H1 (cell line): ENCODE data around the gene SERPINE2. TPM values are rescaled to one million over a fixed set of nuclear protein-coding genes. Genes with fewer than 3 reads are reported as not detected.

Experiments
- CHD2 ChIP-seq: IDR thresholded peaks from 2 replicates; pipeline ENCODE4 v1.6.1; 2012; ENCODE audit warnings: low read length, improper control_type of control experiment
- KDM5A ChIP-seq: fragments of 200-600 bp; IDR thresholded peaks from 2 replicates; pipeline ENCODE4 v1.7.1; 2012; ENCODE audit warnings: mild to moderate bottlenecking, low read length, inconsistent platforms, mixed read lengths
- TBP ChIP-seq: IDR thresholded peaks from 2 replicates; pipeline ENCODE4 v1.6.1; 2011; ENCODE audit warnings: low read depth, low read length, improper control_type of control experiment
- YY1 ChIP-seq: IDR thresholded peaks from 2 replicates; pipeline ENCODE4 v1.6.1; 2011; ENCODE audit warnings: low read depth, mild to moderate bottlenecking, low read length
- polyA plus RNA-seq, 7 experiments: library from polyadenylated mRNA; depleted of rRNA in 3 of 7; stranded (reverse) in 5 of 7; unstranded in 2 of 7; fragments of >200 nt in 5 of 7; fragments of 200-250 nt in 2 of 7; gene quantifications; 1 replicate in 5 of 7; 2 replicates in 1 of 7; 4 replicates in 1 of 7; pipeline versions ENCODE4 v1.2.1 to v1.2.3, GENCODE V29; 2011 to 2013; ENCODE audit warnings: missing spikeins in 2 of 7, mixed read lengths in 2 of 7
- total RNA-seq: library from RNA; stranded (reverse); fragmentation: NEBNext Ultra II Directional; extraction: Animal tissue kit (Norgen Biotek cat#: 25700); gene quantifications from 2 replicates; pipeline ENCODE4 v1.2.1, GENCODE V29; 2021
- TF ChIP-seq, protein P1 (sequence below): fragments of 300-600 bp; sonication (generic); IDR thresholded peaks from 2 replicates; pipeline ENCODE4 v1.7.1; 2012; ENCODE audit warnings: low read length, moderate library complexity, mild to moderate bottlenecking, inconsistent platforms; ENCODE audit not compliant: insufficient replicate concordance
- TF ChIP-seq, protein P2 (sequence below), 3 experiments: IDR thresholded peaks; 1 replicate in 2 of 3; 2 replicates in 1 of 3; pipeline versions ENCODE4 v1.5.1 to v1.6.1; 2011; ENCODE audit warnings: low read length in 3 of 3, mild to moderate bottlenecking in 3 of 3, inconsistent platforms in 2 of 3, low read depth in 1 of 3, moderate library complexity in 1 of 3; ENCODE audit not compliant: insufficient read depth in 1 of 3; ENCODE audit errors: control extremely low read depth in 1 of 3
- TF ChIP-seq, protein P3 (sequence below): IDR thresholded peaks from 2 replicates; pipeline ENCODE4 v1.6.1; 2012; ENCODE audit warnings: inconsistent platforms
- TF ChIP-seq, protein P4 (sequence below): IDR thresholded peaks from 2 replicates; pipeline ENCODE4 v1.6.1; 2011; ENCODE audit warnings: low read length, improper control_type of control experiment

The SERPINE2 gene
- total and polyA plus RNA-seq, 2 of the 8 experiments (the other 6 are each of a cell fraction or from before 2014, with no cell fraction given): 26.2 to 76.0 TPM

DNA sequence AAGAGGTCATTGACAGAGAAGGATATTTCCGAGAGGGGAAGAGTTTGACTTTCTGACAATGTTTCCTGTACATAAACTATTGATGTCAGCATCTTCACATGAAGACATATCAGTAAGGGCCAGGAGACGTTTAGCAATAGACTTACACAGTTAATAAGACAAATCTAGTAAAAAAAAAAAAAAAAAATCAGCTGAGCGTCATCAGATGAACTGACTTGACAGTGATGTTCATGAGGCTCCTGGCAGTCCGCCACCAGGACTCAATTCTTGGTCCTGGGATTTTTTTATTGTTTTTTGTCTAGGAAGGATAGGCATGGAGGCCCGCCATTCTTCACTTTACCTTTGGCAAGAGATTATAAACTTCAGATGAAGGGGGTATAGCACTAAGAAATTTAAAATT is 67.4 kb downstream of the SERPINE2 start (continued):
- TF ChIP-seq, protein P1, sequence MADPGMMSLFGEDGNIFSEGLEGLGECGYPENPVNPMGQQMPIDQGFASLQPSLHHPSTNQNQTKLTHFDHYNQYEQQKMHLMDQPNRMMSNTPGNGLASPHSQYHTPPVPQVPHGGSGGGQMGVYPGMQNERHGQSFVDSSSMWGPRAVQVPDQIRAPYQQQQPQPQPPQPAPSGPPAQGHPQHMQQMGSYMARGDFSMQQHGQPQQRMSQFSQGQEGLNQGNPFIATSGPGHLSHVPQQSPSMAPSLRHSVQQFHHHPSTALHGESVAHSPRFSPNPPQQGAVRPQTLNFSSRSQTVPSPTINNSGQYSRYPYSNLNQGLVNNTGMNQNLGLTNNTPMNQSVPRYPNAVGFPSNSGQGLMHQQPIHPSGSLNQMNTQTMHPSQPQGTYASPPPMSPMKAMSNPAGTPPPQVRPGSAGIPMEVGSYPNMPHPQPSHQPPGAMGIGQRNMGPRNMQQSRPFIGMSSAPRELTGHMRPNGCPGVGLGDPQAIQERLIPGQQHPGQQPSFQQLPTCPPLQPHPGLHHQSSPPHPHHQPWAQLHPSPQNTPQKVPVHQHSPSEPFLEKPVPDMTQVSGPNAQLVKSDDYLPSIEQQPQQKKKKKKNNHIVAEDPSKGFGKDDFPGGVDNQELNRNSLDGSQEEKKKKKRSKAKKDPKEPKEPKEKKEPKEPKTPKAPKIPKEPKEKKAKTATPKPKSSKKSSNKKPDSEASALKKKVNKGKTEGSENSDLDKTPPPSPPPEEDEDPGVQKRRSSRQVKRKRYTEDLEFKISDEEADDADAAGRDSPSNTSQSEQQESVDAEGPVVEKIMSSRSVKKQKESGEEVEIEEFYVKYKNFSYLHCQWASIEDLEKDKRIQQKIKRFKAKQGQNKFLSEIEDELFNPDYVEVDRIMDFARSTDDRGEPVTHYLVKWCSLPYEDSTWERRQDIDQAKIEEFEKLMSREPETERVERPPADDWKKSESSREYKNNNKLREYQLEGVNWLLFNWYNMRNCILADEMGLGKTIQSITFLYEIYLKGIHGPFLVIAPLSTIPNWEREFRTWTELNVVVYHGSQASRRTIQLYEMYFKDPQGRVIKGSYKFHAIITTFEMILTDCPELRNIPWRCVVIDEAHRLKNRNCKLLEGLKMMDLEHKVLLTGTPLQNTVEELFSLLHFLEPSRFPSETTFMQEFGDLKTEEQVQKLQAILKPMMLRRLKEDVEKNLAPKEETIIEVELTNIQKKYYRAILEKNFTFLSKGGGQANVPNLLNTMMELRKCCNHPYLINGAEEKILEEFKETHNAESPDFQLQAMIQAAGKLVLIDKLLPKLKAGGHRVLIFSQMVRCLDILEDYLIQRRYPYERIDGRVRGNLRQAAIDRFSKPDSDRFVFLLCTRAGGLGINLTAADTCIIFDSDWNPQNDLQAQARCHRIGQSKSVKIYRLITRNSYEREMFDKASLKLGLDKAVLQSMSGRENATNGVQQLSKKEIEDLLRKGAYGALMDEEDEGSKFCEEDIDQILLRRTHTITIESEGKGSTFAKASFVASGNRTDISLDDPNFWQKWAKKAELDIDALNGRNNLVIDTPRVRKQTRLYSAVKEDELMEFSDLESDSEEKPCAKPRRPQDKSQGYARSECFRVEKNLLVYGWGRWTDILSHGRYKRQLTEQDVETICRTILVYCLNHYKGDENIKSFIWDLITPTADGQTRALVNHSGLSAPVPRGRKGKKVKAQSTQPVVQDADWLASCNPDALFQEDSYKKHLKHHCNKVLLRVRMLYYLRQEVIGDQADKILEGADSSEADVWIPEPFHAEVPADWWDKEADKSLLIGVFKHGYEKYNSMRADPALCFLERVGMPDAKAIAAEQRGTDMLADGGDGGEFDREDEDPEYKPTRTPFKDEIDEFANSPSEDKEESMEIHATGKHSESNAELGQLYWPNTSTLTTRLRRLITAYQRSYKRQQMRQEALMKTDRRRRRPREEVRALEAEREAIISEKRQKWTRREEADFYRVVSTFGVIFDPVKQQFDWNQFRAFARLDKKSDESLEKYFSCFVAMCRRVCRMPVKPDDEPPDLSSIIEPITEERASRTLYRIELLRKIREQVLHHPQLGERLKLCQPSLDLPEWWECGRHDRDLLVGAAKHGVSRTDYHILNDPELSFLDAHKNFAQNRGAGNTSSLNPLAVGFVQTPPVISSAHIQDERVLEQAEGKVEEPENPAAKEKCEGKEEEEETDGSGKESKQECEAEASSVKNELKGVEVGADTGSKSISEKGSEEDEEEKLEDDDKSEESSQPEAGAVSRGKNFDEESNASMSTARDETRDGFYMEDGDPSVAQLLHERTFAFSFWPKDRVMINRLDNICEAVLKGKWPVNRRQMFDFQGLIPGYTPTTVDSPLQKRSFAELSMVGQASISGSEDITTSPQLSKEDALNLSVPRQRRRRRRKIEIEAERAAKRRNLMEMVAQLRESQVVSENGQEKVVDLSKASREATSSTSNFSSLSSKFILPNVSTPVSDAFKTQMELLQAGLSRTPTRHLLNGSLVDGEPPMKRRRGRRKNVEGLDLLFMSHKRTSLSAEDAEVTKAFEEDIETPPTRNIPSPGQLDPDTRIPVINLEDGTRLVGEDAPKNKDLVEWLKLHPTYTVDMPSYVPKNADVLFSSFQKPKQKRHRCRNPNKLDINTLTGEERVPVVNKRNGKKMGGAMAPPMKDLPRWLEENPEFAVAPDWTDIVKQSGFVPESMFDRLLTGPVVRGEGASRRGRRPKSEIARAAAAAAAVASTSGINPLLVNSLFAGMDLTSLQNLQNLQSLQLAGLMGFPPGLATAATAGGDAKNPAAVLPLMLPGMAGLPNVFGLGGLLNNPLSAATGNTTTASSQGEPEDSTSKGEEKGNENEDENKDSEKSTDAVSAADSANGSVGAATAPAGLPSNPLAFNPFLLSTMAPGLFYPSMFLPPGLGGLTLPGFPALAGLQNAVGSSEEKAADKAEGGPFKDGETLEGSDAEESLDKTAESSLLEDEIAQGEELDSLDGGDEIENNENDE: no peak
- TF ChIP-seq TBP (no peak), KDM5A (no peak), YY1 (no peak), CHD2 (no peak)
- TF ChIP-seq, protein P2, sequence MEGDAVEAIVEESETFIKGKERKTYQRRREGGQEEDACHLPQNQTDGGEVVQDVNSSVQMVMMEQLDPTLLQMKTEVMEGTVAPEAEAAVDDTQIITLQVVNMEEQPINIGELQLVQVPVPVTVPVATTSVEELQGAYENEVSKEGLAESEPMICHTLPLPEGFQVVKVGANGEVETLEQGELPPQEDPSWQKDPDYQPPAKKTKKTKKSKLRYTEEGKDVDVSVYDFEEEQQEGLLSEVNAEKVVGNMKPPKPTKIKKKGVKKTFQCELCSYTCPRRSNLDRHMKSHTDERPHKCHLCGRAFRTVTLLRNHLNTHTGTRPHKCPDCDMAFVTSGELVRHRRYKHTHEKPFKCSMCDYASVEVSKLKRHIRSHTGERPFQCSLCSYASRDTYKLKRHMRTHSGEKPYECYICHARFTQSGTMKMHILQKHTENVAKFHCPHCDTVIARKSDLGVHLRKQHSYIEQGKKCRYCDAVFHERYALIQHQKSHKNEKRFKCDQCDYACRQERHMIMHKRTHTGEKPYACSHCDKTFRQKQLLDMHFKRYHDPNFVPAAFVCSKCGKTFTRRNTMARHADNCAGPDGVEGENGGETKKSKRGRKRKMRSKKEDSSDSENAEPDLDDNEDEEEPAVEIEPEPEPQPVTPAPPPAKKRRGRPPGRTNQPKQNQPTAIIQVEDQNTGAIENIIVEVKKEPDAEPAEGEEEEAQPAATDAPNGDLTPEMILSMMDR (IDR thresholded peaks at IDR 0.05; ENCODE audit: control extremely low read depth in 1 of 3, insufficient read depth in 1 of 3, low read depth in 1 of 3, low read length in 3 of 3): no peak
- TF ChIP-seq, protein P3, sequence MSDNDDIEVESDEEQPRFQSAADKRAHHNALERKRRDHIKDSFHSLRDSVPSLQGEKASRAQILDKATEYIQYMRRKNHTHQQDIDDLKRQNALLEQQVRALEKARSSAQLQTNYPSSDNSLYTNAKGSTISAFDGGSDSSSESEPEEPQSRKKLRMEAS: no peak
- TF ChIP-seq, protein P4, sequence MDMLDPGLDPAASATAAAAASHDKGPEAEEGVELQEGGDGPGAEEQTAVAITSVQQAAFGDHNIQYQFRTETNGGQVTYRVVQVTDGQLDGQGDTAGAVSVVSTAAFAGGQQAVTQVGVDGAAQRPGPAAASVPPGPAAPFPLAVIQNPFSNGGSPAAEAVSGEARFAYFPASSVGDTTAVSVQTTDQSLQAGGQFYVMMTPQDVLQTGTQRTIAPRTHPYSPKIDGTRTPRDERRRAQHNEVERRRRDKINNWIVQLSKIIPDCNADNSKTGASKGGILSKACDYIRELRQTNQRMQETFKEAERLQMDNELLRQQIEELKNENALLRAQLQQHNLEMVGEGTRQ: no peak
